ENCODE results near the gene MAP2K4.
A peak's percentile ranks its signal among the peaks of the same experiment; 100 is the strongest.
"Not testable (repeated sequence)": the region's sequence is repeated elsewhere in the genome, so short reads cannot be mapped to it uniquely, and the experiment has no call there.

Gene MAP2K4

GRCh38 chr17:12020642-12021622, at the start of gene MAP2K4:
MAP2K4 (plus strand) TSS chr17:12020877; CDS start chr17:12020887, 10 bp downstream.
- DNase-seq, result peak; percentile 57

GRCh38 chr17:11972741-11973140, 47.9 kb upstream of the MAP2K4 start:
- not testable (repeated sequence) for DNase-seq

- DNase-seq, result no peak
Measured at GRCh38 chr17:11979795-11980194, 40.9 kb upstream of the MAP2K4 start.

- no peak for DNase-seq
Measured at GRCh38 chr17:11980813-11981212, 39.9 kb upstream of the MAP2K4 start.

- no peak for DNase-seq
Measured at GRCh38 chr17:11981862-11982261, 38.8 kb upstream of the MAP2K4 start.

- no peak for DNase-seq
Measured at GRCh38 chr17:11986179-11986941, 34.3 kb upstream of the MAP2K4 start.

GRCh38 chr17:11986942-11987329, 33.7 kb upstream of the MAP2K4 start:
- DNase-seq, result peak; percentile 31

- DNase-seq, result no peak
Measured at GRCh38 chr17:11990363-11990983, 30.2 kb upstream of the MAP2K4 start.

GRCh38 chr17:11991461-11991860, 29.2 kb upstream of the MAP2K4 start:
- no peak for DNase-seq

GRCh38 chr17:11996722-11997146, 23.9 kb upstream of the MAP2K4 start:
- peak; percentile 42 for DNase-seq

GRCh38 chr17:11997147-11997971, 23.3 kb upstream of the MAP2K4 start, which contains the start of gene ZNF18:
ZNF18 (minus strand) TSS chr17:11997475; CDS start chr17:11992829, 4,646 bp downstream.
- DNase-seq, result peak; percentile 90

GRCh38 chr17:11997972-11998233, 22.8 kb upstream of the MAP2K4 start:
- DNase-seq, result no peak

- no peak for DNase-seq
Measured at GRCh38 chr17:11999696-12000095, 21.0 kb upstream of the MAP2K4 start.

GRCh38 chr17:12007466-12007865, 13.2 kb upstream of the MAP2K4 start:
- DNase-seq, result no peak

- no peak for DNase-seq
Measured at GRCh38 chr17:12021623-12022140, 1.0 kb downstream of the MAP2K4 start.

- no peak for DNase-seq
Measured at GRCh38 chr17:12022310-12022709, 1.6 kb downstream of the MAP2K4 start.

- no peak for DNase-seq
Measured at GRCh38 chr17:12024327-12024726, 3.6 kb downstream of the MAP2K4 start.

GRCh38 chr17:12027658-12028057, 7.0 kb downstream of the MAP2K4 start:
- DNase-seq, result no peak

- no peak for DNase-seq
Measured at GRCh38 chr17:12028611-12029010, 7.9 kb downstream of the MAP2K4 start.

GRCh38 chr17:12034538-12034937, 13.9 kb downstream of the MAP2K4 start:
- DNase-seq, result no peak

GRCh38 chr17:12035673-12036072, 15.0 kb downstream of the MAP2K4 start:
- no peak for DNase-seq

- DNase-seq, result no peak
Measured at GRCh38 chr17:12037970-12038369, 17.3 kb downstream of the MAP2K4 start.

Measured in SHP77 treated with DMSO at 0.1 percent for 48 hours (cell line).